IPS-18a (cell line): ENCODE data around the gene SHD.
A peak's percentile ranks its signal among the peaks of the same experiment; 100 is the strongest.
"Not testable (repeated sequence)": the region's sequence is repeated elsewhere in the genome, so short reads cannot be mapped to it uniquely, and the experiment has no call there.

Experiments
- H3K27ac ChIP-seq: one replicate; pipeline ENCODE4 v1.5.1; 2013; ENCODE audit warnings: low read length
- H3K27me3 ChIP-seq: one replicate; pipeline ENCODE4 v1.6.1; 2013; ENCODE audit warnings: mild to moderate bottlenecking, low read length; ENCODE audit not compliant: control insufficient read depth, insufficient read depth
- H3K36me3 ChIP-seq: one replicate; pipeline ENCODE4 v1.6.1; 2013; ENCODE audit warnings: low read depth, low read length; ENCODE audit not compliant: control insufficient read depth
- H3K4me1 ChIP-seq: one replicate; pipeline ENCODE4 v1.6.1; 2013; ENCODE audit warnings: low read depth, low read length; ENCODE audit not compliant: control insufficient read depth
- H3K4me3 ChIP-seq: one replicate; pipeline ENCODE4 v1.5.1; 2013; ENCODE audit warnings: low read length
- H3K9ac ChIP-seq: one replicate; pipeline ENCODE4 v1.6.1; 2013; ENCODE audit warnings: mild to moderate bottlenecking, low read length, moderate library complexity
- H3K9me3 ChIP-seq: one replicate; pipeline ENCODE4 v1.6.1; 2013; ENCODE audit warnings: low read depth, low read length; ENCODE audit not compliant: control insufficient read depth

SHD gene, protein sequence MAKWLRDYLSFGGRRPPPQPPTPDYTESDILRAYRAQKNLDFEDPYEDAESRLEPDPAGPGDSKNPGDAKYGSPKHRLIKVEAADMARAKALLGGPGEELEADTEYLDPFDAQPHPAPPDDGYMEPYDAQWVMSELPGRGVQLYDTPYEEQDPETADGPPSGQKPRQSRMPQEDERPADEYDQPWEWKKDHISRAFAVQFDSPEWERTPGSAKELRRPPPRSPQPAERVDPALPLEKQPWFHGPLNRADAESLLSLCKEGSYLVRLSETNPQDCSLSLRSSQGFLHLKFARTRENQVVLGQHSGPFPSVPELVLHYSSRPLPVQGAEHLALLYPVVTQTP

DNA sequence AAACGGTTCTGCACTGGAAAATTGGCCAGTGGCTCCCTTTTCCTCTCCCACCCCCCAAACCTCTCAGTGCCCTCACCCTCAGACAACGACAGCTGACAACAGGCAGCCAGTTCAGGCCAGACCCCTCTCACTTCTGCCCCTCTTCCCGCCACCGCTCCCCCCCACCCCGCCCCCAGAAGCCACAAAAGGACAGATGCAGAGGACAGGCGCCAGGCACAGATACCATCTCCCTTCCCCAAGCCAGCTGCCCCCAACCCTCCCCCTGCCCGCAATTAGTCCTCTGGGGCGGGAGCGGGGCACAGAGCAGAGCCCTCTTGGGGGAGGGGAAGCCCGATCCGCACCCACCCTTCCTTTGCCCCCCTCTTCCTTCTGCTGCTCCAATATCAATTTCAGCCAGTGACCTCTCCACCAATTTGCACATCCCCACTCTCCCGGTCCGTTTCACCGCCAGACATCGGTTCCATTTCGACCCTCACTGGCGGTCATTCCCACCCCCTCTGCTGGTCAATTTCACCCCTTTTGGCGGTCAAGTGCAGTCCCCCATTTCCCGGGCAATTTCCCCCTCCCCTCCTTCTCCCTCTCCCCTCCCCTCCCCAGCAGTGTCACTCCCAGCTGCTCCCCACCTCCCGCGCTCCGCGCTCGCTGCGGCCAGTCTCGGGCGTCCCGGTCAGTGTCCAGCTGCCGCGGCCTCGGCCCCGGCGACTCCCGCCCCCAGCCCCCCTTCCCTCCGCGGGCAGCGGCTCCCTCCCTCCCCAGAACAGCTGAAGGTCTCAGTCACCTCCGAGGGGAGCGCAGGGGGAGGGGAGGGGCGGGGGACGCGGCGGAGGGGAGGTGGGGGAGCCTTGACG is at the start of gene SHD:
SHD (plus strand) TSS at position 848 of the 848 bp plus-strand sequence. CDS start 798 bp downstream, outside the sequence.
- Histone ChIP-seq H3K9me3 (no peaks in the 10 kb centered on the region), H3K4me3 (peak within 1 kb of the TSS; percentile 70), H3K27ac (no peak within 1 kb of the TSS), H3K27me3 (peaks cover 50% of the 10 kb centered on the region), H3K4me1 (no peaks in the 10 kb centered on the region), H3K9ac (no peak within 1 kb of the TSS), H3K36me3 (no peaks in the 10 kb centered on the region)

DNA sequence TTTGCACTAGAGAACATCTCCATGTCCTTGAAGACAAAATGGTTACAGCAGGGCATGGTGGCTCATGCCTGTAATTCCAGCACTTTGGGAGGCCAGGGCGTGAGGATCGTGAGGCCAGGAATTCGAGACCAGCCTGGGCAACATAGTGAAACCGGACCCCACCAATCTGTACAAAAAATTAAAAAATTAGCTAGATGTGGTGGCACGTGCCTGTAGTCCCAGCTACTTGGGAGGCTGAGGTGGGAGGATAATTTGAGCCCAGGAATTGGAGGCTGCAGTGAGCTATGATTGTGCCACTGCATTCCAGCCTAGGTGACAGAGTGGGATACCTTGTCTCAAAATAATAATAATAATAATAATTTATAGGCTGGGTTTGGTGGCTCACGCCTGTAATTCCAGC is 48.8 kb upstream of the SHD start:
- not testable (repeated sequence) for H3K9me3 ChIP-seq, H3K27ac ChIP-seq, H3K4me1 ChIP-seq, H3K9ac ChIP-seq, H3K36me3 ChIP-seq, H3K4me3 ChIP-seq
- peaks cover 11% of the 10 kb centered on the region for H3K27me3 ChIP-seq

DNA sequence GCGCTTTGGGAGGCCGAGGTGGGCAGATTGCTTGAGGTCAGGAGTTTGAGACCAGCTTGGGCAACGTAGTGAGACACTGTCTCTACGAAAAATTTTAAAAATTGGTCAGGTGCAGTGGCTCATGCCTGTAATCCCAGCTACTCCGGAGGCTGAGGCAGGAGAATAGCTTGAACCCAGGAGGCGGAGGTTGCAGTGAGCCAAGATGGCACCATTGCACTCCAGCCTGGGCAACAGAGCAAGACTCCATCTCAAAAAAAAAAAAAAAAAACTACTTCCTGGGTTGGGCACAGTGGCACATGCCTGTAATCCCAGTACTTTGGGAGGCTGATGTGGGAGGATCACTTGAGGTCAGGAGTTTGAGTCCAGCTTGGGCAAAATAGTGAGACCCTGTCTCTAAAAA is 47.5 kb upstream of the SHD start:
- not testable (repeated sequence) for H3K4me3 ChIP-seq, H3K9ac ChIP-seq, H3K4me1 ChIP-seq, H3K27ac ChIP-seq, H3K9me3 ChIP-seq, H3K36me3 ChIP-seq
- peaks cover 11% of the 10 kb centered on the region for H3K27me3 ChIP-seq

DNA sequence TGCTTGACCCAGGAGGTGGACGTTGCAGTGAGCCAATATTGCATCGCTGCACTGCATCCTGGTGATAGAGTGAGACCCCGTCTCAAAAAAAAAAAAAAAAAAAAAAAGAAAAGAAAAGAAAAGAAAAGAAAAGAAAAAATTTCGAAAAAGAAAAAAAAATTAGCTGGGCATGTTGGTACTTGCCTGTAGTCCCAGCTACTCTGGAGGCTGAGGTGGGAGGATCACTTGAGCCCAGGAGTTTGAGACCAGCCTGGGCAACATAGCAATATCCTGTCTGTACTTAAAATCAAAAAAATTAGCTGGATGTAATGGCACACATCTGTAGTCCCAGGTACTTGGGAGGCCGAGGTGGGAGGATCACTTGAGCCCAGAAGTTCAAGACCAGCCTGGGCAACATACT is 46.9 kb upstream of the SHD start:
- H3K27me3 ChIP-seq: peaks cover 11% of the 10 kb centered on the region

DNA sequence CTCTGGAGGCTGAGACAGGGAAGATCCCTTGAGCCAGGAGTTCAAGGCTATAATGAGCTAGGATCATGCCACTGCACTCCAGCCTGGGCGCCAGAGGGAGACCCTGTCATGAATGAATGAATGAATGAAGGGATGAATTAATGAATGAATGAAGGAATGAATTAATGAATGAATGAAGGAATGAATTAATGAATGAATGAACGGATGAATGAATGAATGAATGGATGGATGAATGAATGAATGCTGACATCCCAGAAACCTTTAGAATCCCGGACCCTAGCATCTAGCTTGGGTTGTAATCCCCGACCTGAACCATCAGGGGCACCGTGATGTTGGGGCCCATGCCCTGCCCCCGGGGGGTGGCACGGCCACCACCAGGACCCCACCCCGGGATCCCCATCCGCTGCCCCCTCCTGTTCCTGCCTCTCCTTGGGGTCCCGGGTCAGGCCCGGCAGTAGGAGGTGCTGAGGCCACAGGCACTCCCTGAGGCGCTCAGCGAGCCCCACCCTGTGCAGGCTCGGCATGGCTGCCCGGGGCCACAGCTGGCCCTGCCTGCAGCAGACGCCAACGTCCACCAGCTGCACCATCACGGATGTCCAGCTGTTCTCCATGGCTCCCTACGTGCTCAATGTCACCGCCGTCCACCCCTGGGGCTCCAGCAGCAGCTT is 46.3 kb upstream of the SHD start:
- no peaks in the 10 kb centered on the region for H3K9me3 ChIP-seq
- no peak overlapping the region for H3K27ac ChIP-seq
- H3K4me1 ChIP-seq: peaks cover 4% of the 10 kb centered on the region
- no peaks in the 10 kb centered on the region for H3K36me3 ChIP-seq
- peaks cover 11% of the 10 kb centered on the region for H3K27me3 ChIP-seq
- no peak overlapping the region for H3K4me3 ChIP-seq
- no peak overlapping the region for H3K9ac ChIP-seq

More for the DNA sequence above, 46.9 kb upstream of the SHD start:
- not testable (repeated sequence) for H3K4me3 ChIP-seq, H3K4me1 ChIP-seq, H3K27ac ChIP-seq, H3K9me3 ChIP-seq, H3K36me3 ChIP-seq, H3K9ac ChIP-seq

DNA sequence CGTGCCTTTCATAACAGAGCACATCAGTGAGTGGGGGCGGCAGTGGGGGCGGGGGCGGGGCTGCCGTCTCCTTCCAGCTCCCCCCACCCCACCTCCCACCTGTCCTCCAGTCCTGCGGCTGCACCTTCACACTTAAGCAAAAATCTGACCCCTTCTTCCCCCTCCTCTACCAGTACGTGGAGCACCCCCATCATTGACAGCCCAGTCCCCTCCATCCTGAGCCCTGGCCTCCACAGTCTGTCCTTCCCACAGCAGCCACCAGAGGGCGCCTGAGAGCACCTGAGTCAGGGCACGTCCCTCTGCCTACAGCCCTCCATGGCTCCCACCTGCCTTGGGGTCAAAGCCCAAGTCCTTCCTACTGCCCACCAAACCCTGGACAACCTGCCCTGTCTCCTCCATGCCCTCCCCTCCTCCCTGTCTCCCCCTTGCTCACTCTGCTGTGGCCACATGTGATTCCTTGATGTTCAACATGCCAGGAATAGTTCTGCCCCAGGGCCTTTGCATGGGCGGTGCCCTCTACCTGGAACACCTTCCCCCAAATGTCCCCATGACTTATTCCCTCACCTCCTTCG is 45.7 kb upstream of the SHD start:
- Histone ChIP-seq H3K36me3 (no peaks in the 10 kb centered on the region), H3K27me3 (peaks cover 5% of the 10 kb centered on the region), H3K4me1 (peaks cover 4% of the 10 kb centered on the region), H3K9ac (no peak overlapping the region), H3K9me3 (no peaks in the 10 kb centered on the region), H3K4me3 (no peak overlapping the region), H3K27ac (no peak overlapping the region)

DNA sequence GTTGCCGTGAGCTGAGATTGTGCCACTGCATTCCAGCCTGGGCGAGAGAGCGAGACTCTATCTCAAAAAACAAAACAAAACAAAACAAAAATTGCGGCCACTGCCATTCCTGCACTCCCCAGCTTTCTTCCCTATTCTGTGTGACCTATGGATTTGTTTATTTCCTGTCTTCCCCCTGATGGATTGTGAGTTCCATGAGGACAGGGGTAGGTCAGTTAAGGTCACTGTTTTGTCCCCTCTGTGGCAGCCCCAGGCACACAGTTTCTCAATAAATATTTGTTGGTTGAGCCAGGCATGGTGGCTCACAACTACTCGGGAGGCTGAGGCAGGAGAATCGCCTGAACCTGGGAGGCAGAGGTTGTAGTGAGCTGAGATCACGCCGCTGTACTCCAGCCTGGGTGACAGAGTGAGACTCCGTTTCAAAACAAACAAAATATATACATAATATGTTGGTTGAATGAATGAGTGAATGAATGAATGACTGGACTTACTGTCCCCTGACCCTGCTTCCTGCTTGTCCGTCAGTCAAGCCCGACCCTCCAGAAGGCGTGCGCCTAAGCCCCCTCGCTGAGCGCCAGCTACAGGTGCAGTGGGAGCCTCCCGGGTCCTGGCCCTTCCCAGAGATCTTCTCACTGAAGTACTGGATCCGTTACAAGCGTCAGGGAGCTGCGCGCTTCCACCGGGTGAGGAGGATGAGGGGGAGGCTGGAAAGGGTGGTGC is 44.8 kb upstream of the SHD start:
- Histone ChIP-seq H3K9ac (no peak overlapping the region), H3K4me3 (no peak overlapping the region), H3K4me1 (no peaks in the 10 kb centered on the region), H3K27me3 (no peaks in the 10 kb centered on the region), H3K36me3 (no peaks in the 10 kb centered on the region), H3K27ac (no peak overlapping the region), H3K9me3 (no peaks in the 10 kb centered on the region)

DNA sequence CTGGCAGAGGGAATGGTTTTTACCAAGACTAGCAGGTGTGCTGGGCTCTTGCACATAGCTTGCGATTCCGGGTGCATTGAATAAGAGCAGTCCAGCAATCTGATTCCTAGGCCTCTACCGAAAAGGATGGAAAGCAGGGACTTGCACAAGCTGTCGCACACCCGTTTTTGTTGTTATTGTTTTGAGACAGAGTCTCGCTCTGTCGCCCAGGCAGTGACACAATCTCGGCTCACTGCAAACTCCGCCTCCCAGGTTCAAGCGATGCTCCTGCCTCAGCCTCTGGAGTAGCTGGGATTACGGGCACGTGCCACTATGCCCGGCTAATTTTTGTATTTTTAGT is 44.2 kb upstream of the SHD start:
- Histone ChIP-seq H3K27me3 (no peaks in the 10 kb centered on the region), H3K4me1 (no peaks in the 10 kb centered on the region), H3K9ac (no peak overlapping the region), H3K36me3 (no peaks in the 10 kb centered on the region), H3K4me3 (no peak overlapping the region), H3K27ac (no peak overlapping the region), H3K9me3 (no peaks in the 10 kb centered on the region)

DNA sequence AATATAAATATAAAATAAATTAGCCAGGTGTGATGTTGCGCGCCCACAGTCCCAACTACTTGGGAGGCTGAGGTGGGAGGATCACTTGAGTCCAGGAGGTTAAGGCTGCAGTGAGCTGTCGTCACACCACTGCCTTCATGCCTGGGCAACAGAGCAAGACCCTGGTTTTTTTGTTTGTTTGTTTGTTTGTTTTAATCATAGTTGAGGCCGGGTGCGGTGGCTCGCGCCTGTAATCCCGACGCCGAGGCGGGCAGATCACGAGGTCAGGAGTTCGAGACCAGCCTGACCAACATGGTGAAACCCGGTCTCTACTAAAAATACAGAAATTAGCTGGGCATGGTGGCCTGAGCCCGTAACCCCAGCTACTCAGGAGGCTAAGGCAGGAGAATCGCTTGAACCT is 41.6 kb upstream of the SHD start:
- H3K9ac ChIP-seq, H3K27me3 ChIP-seq, H3K4me1 ChIP-seq, H3K9me3 ChIP-seq, H3K36me3 ChIP-seq, H3K4me3 ChIP-seq, H3K27ac ChIP-seq: not testable (repeated sequence)

DNA sequence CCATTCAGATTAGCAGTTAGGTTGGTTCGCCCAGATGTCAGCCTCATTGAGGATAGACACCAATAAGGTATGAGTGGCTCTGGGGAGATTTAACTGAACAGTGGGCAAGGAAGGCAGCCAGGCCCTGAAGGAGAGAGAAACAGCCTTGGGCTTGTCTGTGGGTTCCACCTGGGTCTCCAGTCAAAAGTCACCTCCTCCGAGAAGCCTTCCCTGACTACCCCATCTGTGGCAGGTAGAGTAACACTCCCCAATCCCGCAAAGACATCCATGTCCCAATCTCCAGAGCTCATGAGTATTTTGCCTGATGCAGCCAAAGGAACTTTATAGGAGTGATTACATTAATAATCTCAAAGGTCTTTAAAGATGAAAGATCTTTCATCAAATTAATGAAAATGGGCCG is 40.2 kb upstream of the SHD start:
- Histone ChIP-seq H3K36me3 (no peaks in the 10 kb centered on the region), H3K27ac (no peak overlapping the region), H3K4me3 (no peak overlapping the region), H3K27me3 (no peaks in the 10 kb centered on the region), H3K9me3 (no peaks in the 10 kb centered on the region), H3K4me1 (no peaks in the 10 kb centered on the region), H3K9ac (no peak overlapping the region)

DNA sequence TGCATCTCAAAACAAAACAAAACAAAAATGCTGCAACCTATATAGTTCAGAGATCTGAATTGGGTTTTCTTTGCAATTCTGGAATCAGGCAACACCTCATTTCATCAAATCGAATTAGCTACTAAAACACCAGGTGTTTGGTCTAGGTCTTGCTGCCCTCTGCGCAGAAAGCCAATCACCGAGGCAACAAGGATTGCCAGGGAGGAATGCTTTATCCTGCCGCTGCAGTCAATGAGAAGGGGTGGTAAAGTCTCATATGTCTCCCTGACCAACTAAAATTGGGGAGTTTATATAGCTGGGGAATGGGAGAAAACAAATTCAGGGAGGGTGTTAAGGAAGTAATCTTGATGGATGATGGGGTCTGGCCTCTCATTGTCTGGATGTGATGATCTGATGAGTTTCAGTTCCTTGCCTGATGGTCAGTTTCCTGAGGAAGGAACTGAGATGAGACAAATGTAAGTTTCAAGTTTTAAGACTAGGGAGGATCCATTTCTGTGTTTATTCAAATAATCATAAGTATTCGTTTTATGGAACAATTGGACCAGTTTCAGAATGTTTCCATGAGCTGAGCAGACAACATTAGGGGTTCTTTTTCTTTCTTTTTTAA is 37.1 kb upstream of the SHD start:
- Histone ChIP-seq H3K9me3 (no peaks in the 10 kb centered on the region), H3K27me3 (no peaks in the 10 kb centered on the region), H3K36me3 (no peaks in the 10 kb centered on the region), H3K9ac (no peak overlapping the region), H3K4me3 (no peak overlapping the region), H3K4me1 (peaks cover 3% of the 10 kb centered on the region), H3K27ac (no peak overlapping the region)
